ENCODE results near the gene INO80E. TPM values are rescaled to one million over a fixed set of nuclear protein-coding genes. Genes with fewer than 3 reads are reported as not detected.

Gene INO80E
- total RNA-seq, 2 experiments from 2014 or later: 102 to 107 TPM

- Mint-ChIP-seq H3K4me3 (no peak overlapping the region), H3K4me1 (peaks cover 13% of the 10 kb centered on the region), H3K9me3 (no peaks in the 10 kb centered on the region), H3K27me3 (peaks cover 36% of the 10 kb centered on the region), H3K36me3 (ENCODE audit: low read depth) (no peaks in the 10 kb centered on the region), H3K27ac (no peak overlapping the region)
- ChIA-PET POLR2A (interaction anchor here (1.0 kb wide), 2 partner anchors 9 to 203 kb away, joined by 3 to 5 read pairs; partner anchors contain the start of gene MVP), CTCF (no interaction called here)
- no peak for DNase-seq
Observed at GRCh38 chr16:30023586-30023985, 27.5 kb downstream of the INO80E start.

- POLR2A ChIA-PET: no interaction called here
- Mint-ChIP-seq H3K27me3 (peaks cover 39% of the 10 kb centered on the region), H3K9me3 (no peaks in the 10 kb centered on the region), H3K4me1 (peaks cover 13% of the 10 kb centered on the region), H3K4me3 (no peak overlapping the region), H3K36me3 (ENCODE audit: low read depth) (no peaks in the 10 kb centered on the region), H3K27ac (no peak overlapping the region)
- CTCF ChIA-PET: no interaction called here
- no peak for DNase-seq
Observed at GRCh38 chr16:30024451-30024850, 28.4 kb downstream of the INO80E start.

GRCh38 chr16:30025156-30025555 lies 29.1 kb downstream of the INO80E start:
- H3K4me3 Mint-ChIP-seq: no peak overlapping the region
- CTCF ChIA-PET: no interaction called here
- no peaks in the 10 kb centered on the region for H3K36me3 Mint-ChIP-seq (ENCODE audit: low read depth)
- H3K4me1 Mint-ChIP-seq: peaks cover 15% of the 10 kb centered on the region
- H3K27me3 Mint-ChIP-seq: peaks cover 46% of the 10 kb centered on the region
- DNase-seq: no peak
- POLR2A ChIA-PET: no interaction called here
- no peaks in the 10 kb centered on the region for H3K9me3 Mint-ChIP-seq
- no peak overlapping the region for H3K27ac Mint-ChIP-seq

GRCh38 chr16:30025574-30025973 lies 29.5 kb downstream of the INO80E start:
- no peak overlapping the region for H3K4me3 Mint-ChIP-seq
- POLR2A ChIA-PET: no interaction called here
- H3K27ac Mint-ChIP-seq: no peak overlapping the region
- H3K27me3 Mint-ChIP-seq: peaks cover 45% of the 10 kb centered on the region
- no peaks in the 10 kb centered on the region for H3K9me3 Mint-ChIP-seq
- CTCF ChIA-PET: no interaction called here
- H3K4me1 Mint-ChIP-seq: peaks cover 16% of the 10 kb centered on the region
- DNase-seq: no peak
- no peaks in the 10 kb centered on the region for H3K36me3 Mint-ChIP-seq (ENCODE audit: low read depth)

GRCh38 chr16:30026449-30026848 lies 30.4 kb downstream of the INO80E start:
- no peak for DNase-seq
- H3K27ac Mint-ChIP-seq: no peak overlapping the region
- peaks cover 8% of the 10 kb centered on the region for H3K4me1 Mint-ChIP-seq
- ChIA-PET CTCF (no interaction called here), POLR2A (no interaction called here)
- no peaks in the 10 kb centered on the region for H3K9me3 Mint-ChIP-seq
- peaks cover 42% of the 10 kb centered on the region for H3K27me3 Mint-ChIP-seq
- no peak overlapping the region for H3K4me3 Mint-ChIP-seq
- H3K36me3 Mint-ChIP-seq (ENCODE audit: low read depth): no peaks in the 10 kb centered on the region

GRCh38 chr16:30027588-30028437 lies 31.8 kb downstream of the INO80E start:
- Mint-ChIP-seq H3K9me3 (no peaks in the 10 kb centered on the region), H3K36me3 (ENCODE audit: low read depth) (no peaks in the 10 kb centered on the region), H3K4me1 (peaks cover 8% of the 10 kb centered on the region), H3K4me3 (no peak overlapping the region), H3K27me3 (peaks cover 48% of the 10 kb centered on the region), H3K27ac (no peak overlapping the region)
- no peak for DNase-seq
- POLR2A ChIA-PET: no interaction called here
- CTCF ChIA-PET: interaction anchor here (0.5 kb wide), 1 partner anchor 179 kb away, joined by 3 read pairs; no protein-coding TSS in a partner anchor

GRCh38 chr16:30028438-30029076 lies 32.5 kb downstream of the INO80E start:
- POLR2A ChIA-PET: no interaction called here
- Mint-ChIP-seq H3K4me3 (no peak overlapping the region), H3K4me1 (peaks cover 14% of the 10 kb centered on the region), H3K36me3 (ENCODE audit: low read depth) (no peaks in the 10 kb centered on the region), H3K9me3 (no peaks in the 10 kb centered on the region), H3K27me3 (peaks cover 48% of the 10 kb centered on the region), H3K27ac (no peak overlapping the region)
- CTCF ChIA-PET: interaction anchor here (0.5 kb wide), 1 partner anchor 180 kb away, joined by 3 read pairs; no protein-coding TSS in a partner anchor
- peak; percentile 39 for DNase-seq

GRCh38 chr16:30030011-30030685 lies 34.1 kb downstream of the INO80E start:
- ChIA-PET POLR2A (no interaction called here), CTCF (no interaction called here)
- DNase-seq: no peak
- H3K27me3 Mint-ChIP-seq: peaks cover 49% of the 10 kb centered on the region
- H3K4me3 Mint-ChIP-seq: no peak overlapping the region
- H3K36me3 Mint-ChIP-seq (ENCODE audit: low read depth): no peaks in the 10 kb centered on the region
- no peak overlapping the region for H3K27ac Mint-ChIP-seq
- H3K9me3 Mint-ChIP-seq: no peaks in the 10 kb centered on the region
- H3K4me1 Mint-ChIP-seq: peaks cover 21% of the 10 kb centered on the region

- ChIA-PET POLR2A (interaction anchor here (1.2 to 2.0 kb wide), 2 partner anchors 23 to 34 kb away, joined by 3 to 7 read pairs; partner anchors contain the start of gene ALDOA), CTCF (interaction anchor here (0.6 to 2.5 kb wide), 16 partner anchors 9 to 351 kb away, joined by 3 to 33 read pairs (median 4); partner anchors contain the start of genes KIF22 and TAOK2)
- H3K9me3 Mint-ChIP-seq: no peaks in the 10 kb centered on the region
- peaks cover 52% of the 10 kb centered on the region for H3K27me3 Mint-ChIP-seq
- no peak for DNase-seq
- H3K27ac Mint-ChIP-seq: no peak within 1 kb of the TSS
- peaks cover 25% of the 10 kb centered on the region for H3K4me1 Mint-ChIP-seq
- H3K4me3 Mint-ChIP-seq: no peak within 1 kb of the TSS
- no peaks in the 10 kb centered on the region for H3K36me3 Mint-ChIP-seq (ENCODE audit: low read depth)
Observed at GRCh38 chr16:30030841-30031413, 34.9 kb downstream of the INO80E start, which contains the start of gene TLCD3B. Gene TLCD3B, minus strand, starts transcription at chr16:30031271. Its CDS starts 744 bp downstream, at chr16:30030527.

- H3K27me3 Mint-ChIP-seq: peaks cover 52% of the 10 kb centered on the region
- no peaks in the 10 kb centered on the region for H3K9me3 Mint-ChIP-seq
- CTCF ChIA-PET: interaction anchor here (0.6 to 2.5 kb wide), 24 partner anchors 8 to 352 kb away, joined by 3 to 33 read pairs (median 4); partner anchors contain the start of genes ALDOA, CORO1A, KCTD13 and KIF22
- H3K4me1 Mint-ChIP-seq: peaks cover 25% of the 10 kb centered on the region
- H3K36me3 Mint-ChIP-seq (ENCODE audit: low read depth): no peaks in the 10 kb centered on the region
- POLR2A ChIA-PET: interaction anchor here (0.6 to 2.0 kb wide), 6 partner anchors 8 to 331 kb away, joined by 3 to 7 read pairs (median 4); partner anchors contain the start of genes ALDOA, C16orf92 and HIRIP3
- H3K4me3 Mint-ChIP-seq: no peak overlapping the region
- DNase-seq: no peak
- no peak overlapping the region for H3K27ac Mint-ChIP-seq
Observed at GRCh38 chr16:30031477-30031918, 35.5 kb downstream of the INO80E start.

- Mint-ChIP-seq H3K36me3 (ENCODE audit: low read depth) (no peaks in the 10 kb centered on the region), H3K27me3 (peaks cover 45% of the 10 kb centered on the region), H3K9me3 (no peaks in the 10 kb centered on the region), H3K27ac (no peak overlapping the region), H3K4me1 (peaks cover 25% of the 10 kb centered on the region), H3K4me3 (no peak overlapping the region)
- CTCF ChIA-PET: interaction anchor here (0.5 to 2.5 kb wide), 44 partner anchors 9 to 352 kb away, joined by 3 to 33 read pairs (median 4); partner anchors contain the start of genes ALDOA, C16orf92, CDIPT and CORO1A
- DNase-seq: peak; percentile 72
- POLR2A ChIA-PET: interaction anchor here (0.6 to 2.0 kb wide), 5 partner anchors 9 to 332 kb away, joined by 3 to 7 read pairs (median 4); partner anchors contain the start of genes ALDOA, C16orf92 and HIRIP3
Observed at GRCh38 chr16:30032083-30032819, 36.2 kb downstream of the INO80E start.

GRCh38 chr16:30033270-30033669 lies 37.2 kb downstream of the INO80E start:
- no peak for DNase-seq
- POLR2A ChIA-PET: no interaction called here
- Mint-ChIP-seq H3K36me3 (ENCODE audit: low read depth) (no peaks in the 10 kb centered on the region), H3K4me1 (peaks cover 25% of the 10 kb centered on the region), H3K9me3 (no peaks in the 10 kb centered on the region), H3K27ac (no peak overlapping the region), H3K4me3 (no peak overlapping the region), H3K27me3 (peaks cover 35% of the 10 kb centered on the region)
- CTCF ChIA-PET: interaction anchor here (0.9 to 2.5 kb wide), 13 partner anchors 11 to 342 kb away, joined by 3 to 33 read pairs (median 4); partner anchors contain the start of gene C16orf92
